HepG2 (cell line): ENCODE results near the gene CNR1. TPM values are rescaled to one million over a fixed set of nuclear protein-coding genes. Genes with fewer than 3 reads are reported as not detected.

Source experiments
- ATAC-seq: fragments of 200-7000 bp; cut with Tn5 transposase; 3 replicates; pipeline ENCODE4 v1.9.1; 2020; ENCODE audit warnings: mild to moderate bottlenecking, moderate library complexity
- BruUV-seq: library from RNA; stranded (reverse); fragments of 400-500 nt; replicated peaks from 2 replicates; lab custom pipeline; 2021; lab: Mats Ljungman, UMichigan
- CTCF ChIA-PET: fragments of 300-600 bp; formaldehyde crosslinking; extraction: SDS; loops from one replicate; lab custom pipeline; 2021; ENCODE audit warnings: low total read pairs, inconsistent platforms, low intra/inter-chr PET ratio; lab: Yijun Ruan, JAX
- POLR2A ChIA-PET: fragments of 350-600 bp; sonication (Branson Sonifier 250); formaldehyde crosslinking; loops from one replicate; lab custom pipeline; 2020; ENCODE audit warnings: antibody characterized with exemption, inconsistent platforms; lab: Yijun Ruan, JAX
- DNase-seq: peaks from one replicate; pipeline ENCODE4 v3.0.0-alpha.2; 2015; ENCODE audit warnings: low spot score
- FAIRE-seq: peaks from 3 replicates; lab custom pipeline; 2011; peaks lifted over from hg19 to GRCh38; lab: Jason Lieb, UNC
- H2AFZ ChIP-seq: one replicate; pipeline ENCODE4 v1.6.1; 2011; ENCODE audit warnings: low read length, inconsistent platforms
- H3K27ac ChIP-seq: fragments of 300-600 bp; 3 replicates; pipeline ENCODE4 v1.8.0; 2011; ENCODE audit warnings: mixed run types, mild to moderate bottlenecking, mixed read lengths, low read length, inconsistent platforms; ENCODE audit not compliant: insufficient read depth; ENCODE audit errors: extremely low read length
- H3K27me3 ChIP-seq, 2 experiments: fragments of 200-600 bp in 1 of 2; 2 replicates in 1 of 2; 3 replicates in 1 of 2; pipeline versions ENCODE4 v1.6.0 to v1.8.0; 2011; ENCODE audit warnings: low read length in 2 of 2, mild to moderate bottlenecking in 2 of 2, moderate library complexity in 2 of 2, inconsistent platforms in 1 of 2; ENCODE audit not compliant: insufficient read depth in 2 of 2, control insufficient read depth in 1 of 2
- H3K36me3 ChIP-seq, 2 experiments: fragments of 200-600 bp in 1 of 2; replicated peaks in 1 of 2; 2 replicates in 1 of 2; 3 replicates in 1 of 2; pipeline versions ENCODE4 v1.5.1 to v1.8.0; 2011; ENCODE audit warnings: low read length in 2 of 2, inconsistent platforms in 1 of 2; ENCODE audit not compliant: insufficient read depth in 2 of 2, control insufficient read depth in 1 of 2
- H3K4me1 ChIP-seq: 2 replicates; pipeline ENCODE4 v1.5.1; 2012; ENCODE audit warnings: low read length, inconsistent platforms; ENCODE audit not compliant: insufficient read depth
- H3K4me2 ChIP-seq: 2 replicates; pipeline ENCODE4 v1.6.0; 2011; ENCODE audit warnings: low read depth, low read length, inconsistent platforms
- H3K4me3 ChIP-seq, 3 experiments: fragments of 200-600 bp in 1 of 3; sonication (generic), shearing (Covaris generic) in 1 of 3; replicated peaks in 1 of 3; 2 replicates each; pipeline ENCODE4 v1.5.1; 2011 to 2016; ENCODE audit warnings: low read length in 3 of 3, inconsistent platforms in 2 of 3, low read depth in 2 of 3, mild to moderate bottlenecking in 2 of 3, control low read depth in 1 of 3, mixed read lengths in 1 of 3; ENCODE audit not compliant: insufficient read depth in 1 of 3
- H3K79me2 ChIP-seq: one replicate; pipeline ENCODE4 v1.6.1; 2011; ENCODE audit warnings: low read length, inconsistent platforms; ENCODE audit not compliant: insufficient read depth
- H3K9ac ChIP-seq: 2 replicates; pipeline ENCODE4 v1.6.0; 2011; ENCODE audit warnings: mild to moderate bottlenecking, low read depth, low read length, inconsistent platforms; ENCODE audit not compliant: insufficient read depth
- H3K9me3 ChIP-seq: 2 replicates; pipeline ENCODE4 v1.5.1; 2012; ENCODE audit warnings: mild to moderate bottlenecking, low read length
- H4K20me1 ChIP-seq: 2 replicates; pipeline ENCODE4 v1.6.0; 2011; ENCODE audit warnings: inconsistent platforms, mild to moderate bottlenecking, low read length, moderate library complexity; ENCODE audit not compliant: insufficient read depth
- CCAR2 ChIP-seq: fragments of 200-400 bp; formaldehyde crosslinking; optimal IDR thresholded peaks from 2 replicates; pipeline ENCODE3; 2018; ENCODE audit warnings: low read depth, mild to moderate bottlenecking, low read length, moderate library complexity
- DPF2 ChIP-seq: sonication (generic); formaldehyde crosslinking; IDR thresholded peaks from 2 replicates; pipeline ENCODE4 v1.4.0; 2020; ENCODE audit warnings: mild to moderate bottlenecking, low read depth, missing genetic modification reagents, borderline replicate concordance
- FOXP1 ChIP-seq, 2 experiments: fragments of 450-650 bp in 1 of 2; IDR thresholded peaks; 2 replicates each; pipeline ENCODE4 v1.6.1; 2017 to 2018; ENCODE audit warnings: antibody characterized with exemption in 1 of 2
- GRHL1 ChIP-seq: sonication (generic); formaldehyde crosslinking; conservative IDR thresholded peaks from 2 replicates; pipeline ENCODE4 v1.8.0; 2022; ENCODE audit warnings: missing genetic modification reagents
- HIC2 ChIP-seq: sonication (generic); formaldehyde crosslinking; IDR thresholded peaks from 2 replicates; pipeline ENCODE4 v1.9.0; 2022; ENCODE audit warnings: low read depth, missing genetic modification reagents
- RXRB ChIP-seq: IDR thresholded peaks from 2 replicates; pipeline ENCODE4 v1.6.1; 2016; ENCODE audit warnings: borderline replicate concordance, missing genetic modification reagents, missing compliant biosample characterization
- TBP ChIP-seq: sonication (generic); formaldehyde crosslinking; IDR thresholded peaks from 2 replicates; pipeline ENCODE4 v1.5.0; 2020; ENCODE audit warnings: missing genetic modification reagents
- TCF7 ChIP-seq: sonication (generic); IDR thresholded peaks from 2 replicates; pipeline ENCODE4 v1.6.1; 2016; ENCODE audit warnings: antibody characterized with exemption, low read depth
- THAP8 ChIP-seq: sonication (generic); formaldehyde crosslinking; IDR thresholded peaks from 2 replicates; pipeline ENCODE4 v1.5.1; 2020; ENCODE audit warnings: missing genetic modification reagents, mild to moderate bottlenecking, borderline replicate concordance
- WIZ ChIP-seq: sonication (generic); formaldehyde crosslinking; IDR thresholded peaks from 2 replicates; pipeline ENCODE4 v1.5.1; 2020; ENCODE audit warnings: mild to moderate bottlenecking, missing genetic modification reagents
- ZFP1 ChIP-seq: IDR thresholded peaks from 2 replicates; pipeline ENCODE4 v1.6.1; 2016
- ZNF180 ChIP-seq: sonication (generic); formaldehyde crosslinking; IDR thresholded peaks from 2 replicates; pipeline ENCODE4 v1.4.0; 2020; ENCODE audit warnings: low read depth, missing genetic modification reagents, borderline replicate concordance
- ZNF234 ChIP-seq: sonication (generic); formaldehyde crosslinking; conservative IDR thresholded peaks from 2 replicates; pipeline ENCODE4 v1.5.1; 2020; ENCODE audit warnings: mild to moderate bottlenecking, missing genetic modification reagents
- ZNF282 ChIP-seq: fragments of 450-650 bp; IDR thresholded peaks from 2 replicates; pipeline ENCODE4 v1.6.1; 2018; ENCODE audit not compliant: partially characterized antibody
- ZNF33A ChIP-seq: sonication (generic); formaldehyde crosslinking; IDR thresholded peaks from 2 replicates; pipeline ENCODE4 v1.5.1; 2020; ENCODE audit warnings: missing genetic modification reagents, mild to moderate bottlenecking, moderate library complexity, borderline replicate concordance
- ZNF496 ChIP-seq: sonication (generic); formaldehyde crosslinking; IDR thresholded peaks from 2 replicates; pipeline ENCODE4 v1.8.1; 2023; ENCODE audit warnings: mild to moderate bottlenecking, moderate library complexity, missing genetic modification reagents; ENCODE audit not compliant: insufficient replicate concordance
- ZNF543 ChIP-seq: sonication (generic); formaldehyde crosslinking; IDR thresholded peaks from 2 replicates; pipeline ENCODE4 v1.4.0; 2020; ENCODE audit warnings: mild to moderate bottlenecking, missing genetic modification reagents
- WGBS: methylation state at CpG from one replicate; pipeline ENCODE4 v1.1.6; 2017; ENCODE audit warnings: low lambda C conversion rate; 5-methylcytosine and 5-hydroxymethylcytosine counted together
- in situ Hi-C: cut with HindIII; loops from 2 replicates; pipeline ENCODE4 v1.10.0; 2017; ENCODE audit warnings: low pct_unique_long_range_greater_than_20kb; ENCODE audit not compliant: extremely low pct_ligation_motif_present
- intact Hi-C: fragments of 100-400 bp; cut with micrococcal nuclease; formaldehyde crosslinking; loops from one replicate; pipeline ENCODE4 v1.10.0; 2022; ENCODE audit not compliant: unreplicated experiment
- polyA plus RNA-seq, 8 experiments: library from polyadenylated mRNA; depleted of rRNA in 3 of 8; stranded (reverse) in 7 of 8; unstranded in 1 of 8; fragments of >200 nt; fragmentation: Illumina TruSeq in 4 of 8; extraction: Trizol in 4 of 8; gene quantifications; 2 replicates each; pipeline versions ENCODE4 v1.2.1 to v1.2.3, GENCODE V29; 2011 to 2016; ENCODE audit warnings: low read depth in 4 of 8, missing spikeins in 1 of 8, mixed read lengths in 1 of 8; ENCODE audit not compliant: insufficient read depth in 1 of 8
- total RNA-seq, 5 experiments: library from RNA; depleted of rRNA; stranded (reverse); fragments of >200 nt; fragmentation: Illumina TruSeq; extraction: Trizol; gene quantifications; 2 replicates each; pipeline ENCODE4 v1.2.3, GENCODE V29; 2016; ENCODE audit warnings: low read depth in 1 of 5

CNR1 gene
- total and polyA plus RNA-seq, 2 of the 13 experiments (the other 11 are each of a cell fraction or from before 2014, with no cell fraction given) = not detected

- Histone ChIP-seq H2AFZ (no peak overlapping the region), H4K20me1 (no peaks in the 10 kb centered on the region), H3K9me3 (no peaks in the 10 kb centered on the region), H3K9ac (no peak overlapping the region), H3K4me2 (no peak overlapping the region), H3K79me2 (no peaks in the 10 kb centered on the region), H3K36me3 (no peaks in the 10 kb centered on the region), H3K4me1 (peaks cover 4% of the 10 kb centered on the region; the same call in 1 of the 2 replicates), H3K27me3 (peaks cover 5 to 49% of the 10 kb centered on the region in 2 experiments; a peak in 4 of 5 replicates), H3K4me3 (no peak overlapping the region), H3K27ac (no peak overlapping the region)
- BruUV-seq = no TSS peak
- intact Hi-C loops (no loop called here), in situ Hi-C loops (no loop called here)
- FAIRE-seq = no peak
- ChIA-PET CTCF (no interaction called here), POLR2A (no interaction called here)
- no peak for DNase-seq
- WGBS = 5% methylated on average over 4 of the region's 4 CpGs
- no peak for TF ChIP-seq TBP (CRISPR knock-in tag)
- TF ChIP-seq ZNF496 (CRISPR knock-in tag) = no peak
- no peak for TF ChIP-seq FOXP1 (IDR thresholded peaks at IDR 0.05)
- no peak for TF ChIP-seq FOXP1 (CRISPR knock-in tag; IDR thresholded peaks at IDR 0.05)
- no peak for TF ChIP-seq ZNF234 (CRISPR knock-in tag)
- no peak for TF ChIP-seq ZNF543 (CRISPR knock-in tag)
- TF ChIP-seq ZNF282 = no peak
- TF ChIP-seq THAP8 (CRISPR knock-in tag) = no peak
- TF ChIP-seq TCF7 = no peak
- TF ChIP-seq DPF2 = no peak
- no peak for TF ChIP-seq GRHL1
- no peak for TF ChIP-seq WIZ
- no peak for TF ChIP-seq HIC2 (CRISPR knock-in tag)
- TF ChIP-seq RXRB (CRISPR knock-in tag) = no peak
- no peak for TF ChIP-seq ZNF180 (CRISPR knock-in tag)
- no peak for TF ChIP-seq ZNF33A (CRISPR knock-in tag)
- TF ChIP-seq ZFP1 = no peak
- no peak for TF ChIP-seq CCAR2
- no peak for ATAC-seq
Measured at GRCh38 chr6:88164061-88164460, 2.1 kb downstream of the CNR1 start.
